Neural crest cell (in vitro differentiated cells): ENCODE results near the gene CYP2W1. TPM values are rescaled to one million over a fixed set of nuclear protein-coding genes. Genes with fewer than 3 reads are reported as not detected.
"Not testable (repeated sequence)": the region's sequence is repeated elsewhere in the genome, so short reads cannot be mapped to it uniquely, and the experiment has no call there.

Experiments used
- DNase-seq: peaks from one replicate; pipeline ENCODE4 v3.0.0; 2021; ENCODE audit warnings: low read depth, mixed read lengths, low spot score
- H3K27ac Mint-ChIP-seq: one replicate; pipeline ENCODE4 v1.8.0; 2021; ENCODE audit warnings: mild to moderate bottlenecking, mixed read lengths; ENCODE audit not compliant: unreplicated experiment
- H3K27me3 Mint-ChIP-seq: 2 replicates; pipeline ENCODE4 v1.8.0; 2021; ENCODE audit warnings: low read depth, mild to moderate bottlenecking, mixed read lengths
- H3K36me3 Mint-ChIP-seq: 2 replicates; pipeline ENCODE4 v1.8.0; 2021; ENCODE audit warnings: low read depth, mild to moderate bottlenecking, mixed read lengths
- H3K4me1 Mint-ChIP-seq: 2 replicates; pipeline ENCODE4 v1.8.0; 2021; ENCODE audit warnings: mixed read lengths
- H3K4me3 Mint-ChIP-seq: one replicate; pipeline ENCODE4 v1.8.0; 2021; ENCODE audit warnings: mild to moderate bottlenecking, mixed read lengths
- H3K9me3 Mint-ChIP-seq: 2 replicates; pipeline ENCODE4 v1.8.0; 2021; ENCODE audit warnings: mixed read lengths
- total RNA-seq: library from RNA; stranded (reverse); gene quantifications from 2 replicates; pipeline ENCODE4 v1.2.1, GENCODE V29; 2021
- TF ChIP-seq, protein P1 (sequence below): fragments of 200-600 bp; sonication (generic); conservative IDR thresholded peaks from 2 replicates; pipeline ENCODE4 v1.5.0; 2021; ENCODE audit warnings: antibody characterized with exemption, mild to moderate bottlenecking

Gene CYP2W1
- total RNA-seq, 1 donor from 2014 or later, result not detected

DNA sequence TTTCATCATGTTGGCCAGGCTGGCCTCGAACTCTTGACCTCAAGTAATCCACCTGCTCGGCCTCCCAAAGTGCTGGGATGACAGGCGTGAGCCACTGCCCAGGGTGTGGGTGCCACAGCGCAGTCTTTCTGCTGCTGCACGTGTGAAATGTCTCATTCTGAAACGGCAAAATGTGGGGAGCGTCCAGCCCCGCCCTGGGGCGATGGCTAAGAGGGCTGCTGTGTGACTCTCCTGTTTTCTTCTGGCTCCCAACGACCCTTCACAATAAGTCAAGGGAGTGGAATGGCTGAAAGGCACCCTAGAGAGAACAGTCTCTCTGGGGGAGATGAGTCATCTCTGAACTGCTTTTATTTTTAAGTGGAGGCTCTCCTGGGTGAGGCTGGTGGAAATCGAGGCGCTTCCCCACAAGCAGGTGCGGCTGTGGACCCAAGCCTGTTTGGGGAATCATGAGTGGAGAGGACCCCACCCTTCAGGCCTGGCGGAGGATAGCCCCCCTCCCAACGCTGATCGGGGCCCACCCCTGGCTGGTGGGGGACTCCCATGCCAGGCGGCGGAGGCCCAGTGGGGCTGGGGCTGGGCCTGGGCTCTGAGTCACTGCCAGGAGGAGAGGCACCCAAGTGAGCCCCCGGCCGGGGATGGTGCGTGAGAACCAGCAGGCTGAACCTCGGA, 46.5 kb upstream of the CYP2W1 start:
- H3K36me3 Mint-ChIP-seq, result no peaks in the 10 kb centered on the region
- H3K9me3 Mint-ChIP-seq, result peaks cover 6% of the 10 kb centered on the region
- H3K27me3 Mint-ChIP-seq, result peaks cover 22% of the 10 kb centered on the region
- H3K4me1 Mint-ChIP-seq, result no peaks in the 10 kb centered on the region
- H3K27ac Mint-ChIP-seq, result no peak overlapping the region
- H3K4me3 Mint-ChIP-seq, result no peak overlapping the region
- no peak for DNase-seq
- TF ChIP-seq, protein P1, sequence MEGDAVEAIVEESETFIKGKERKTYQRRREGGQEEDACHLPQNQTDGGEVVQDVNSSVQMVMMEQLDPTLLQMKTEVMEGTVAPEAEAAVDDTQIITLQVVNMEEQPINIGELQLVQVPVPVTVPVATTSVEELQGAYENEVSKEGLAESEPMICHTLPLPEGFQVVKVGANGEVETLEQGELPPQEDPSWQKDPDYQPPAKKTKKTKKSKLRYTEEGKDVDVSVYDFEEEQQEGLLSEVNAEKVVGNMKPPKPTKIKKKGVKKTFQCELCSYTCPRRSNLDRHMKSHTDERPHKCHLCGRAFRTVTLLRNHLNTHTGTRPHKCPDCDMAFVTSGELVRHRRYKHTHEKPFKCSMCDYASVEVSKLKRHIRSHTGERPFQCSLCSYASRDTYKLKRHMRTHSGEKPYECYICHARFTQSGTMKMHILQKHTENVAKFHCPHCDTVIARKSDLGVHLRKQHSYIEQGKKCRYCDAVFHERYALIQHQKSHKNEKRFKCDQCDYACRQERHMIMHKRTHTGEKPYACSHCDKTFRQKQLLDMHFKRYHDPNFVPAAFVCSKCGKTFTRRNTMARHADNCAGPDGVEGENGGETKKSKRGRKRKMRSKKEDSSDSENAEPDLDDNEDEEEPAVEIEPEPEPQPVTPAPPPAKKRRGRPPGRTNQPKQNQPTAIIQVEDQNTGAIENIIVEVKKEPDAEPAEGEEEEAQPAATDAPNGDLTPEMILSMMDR, result no peak

DNA sequence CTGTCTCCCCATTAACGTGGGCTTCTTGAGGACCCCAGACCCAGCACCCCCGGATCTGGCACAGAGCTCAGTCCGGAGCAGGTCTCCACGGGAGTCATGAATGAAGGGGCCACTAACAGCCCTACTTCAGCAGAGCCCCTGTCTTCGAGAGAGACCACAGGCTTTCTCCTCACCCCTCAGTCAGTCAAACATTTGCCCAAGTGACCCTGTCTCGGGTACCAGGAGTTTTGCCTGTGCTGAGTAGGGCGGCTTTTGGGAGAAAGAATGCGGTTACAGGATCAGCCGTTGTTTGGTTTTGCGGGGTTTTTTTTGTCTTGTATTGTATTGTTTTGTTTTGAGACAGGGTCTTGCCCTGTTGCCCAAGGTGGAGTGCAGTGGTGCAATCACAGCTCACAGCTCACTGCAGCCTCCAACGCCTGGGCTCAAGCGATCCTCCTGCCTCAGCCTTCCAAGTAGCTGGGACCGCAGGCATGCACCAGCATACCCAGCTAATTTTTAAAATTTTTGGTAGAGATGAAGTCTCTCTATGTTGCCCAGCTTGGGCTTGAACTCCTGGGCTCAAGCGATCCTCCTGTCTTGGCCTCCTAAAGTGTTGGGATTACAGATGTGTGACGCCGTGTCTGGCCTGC, 45.0 kb upstream of the CYP2W1 start:
- no peak for DNase-seq
- Mint-ChIP-seq H3K36me3 (no peaks in the 10 kb centered on the region), H3K27me3 (peaks cover 29% of the 10 kb centered on the region), H3K27ac (no peak overlapping the region), H3K4me1 (no peaks in the 10 kb centered on the region), H3K9me3 (peaks cover 6% of the 10 kb centered on the region), H3K4me3 (no peak overlapping the region)
- TF ChIP-seq, protein P1, result no peak

DNA sequence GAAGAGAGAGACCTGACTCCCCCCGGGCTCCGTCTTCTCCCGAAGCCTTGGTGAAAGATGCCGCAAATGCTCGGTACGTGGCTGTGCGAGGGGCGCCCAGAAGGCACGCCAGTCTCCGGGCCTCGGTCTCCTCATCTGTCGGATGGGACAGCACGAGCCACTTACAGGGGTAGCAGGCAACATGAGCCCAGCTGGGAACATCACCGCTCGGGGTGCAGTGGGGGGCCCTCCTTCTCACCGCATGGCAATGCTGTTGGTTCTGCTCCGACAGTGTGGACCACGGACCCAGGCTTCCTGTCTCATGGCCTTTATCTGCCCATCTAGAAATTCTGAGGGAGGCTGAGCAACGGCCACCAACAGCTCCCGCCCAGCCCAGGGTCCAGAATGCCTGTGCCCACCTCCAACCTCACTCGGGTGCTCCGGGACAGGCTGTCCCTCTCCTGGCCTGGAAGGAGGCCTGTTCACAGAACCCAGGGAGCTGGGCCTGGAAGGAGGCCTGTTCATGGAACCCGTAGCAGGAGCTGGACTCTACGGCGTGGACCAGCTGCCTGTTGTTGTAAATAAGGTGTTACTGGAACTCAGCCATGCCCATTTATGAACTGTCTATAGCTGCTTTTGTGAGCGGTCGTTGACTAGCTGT, 44.3 kb upstream of the CYP2W1 start:
- Mint-ChIP-seq H3K4me3 (no peak overlapping the region), H3K27ac (no peak overlapping the region), H3K9me3 (peaks cover 6% of the 10 kb centered on the region), H3K36me3 (no peaks in the 10 kb centered on the region), H3K27me3 (peaks cover 29% of the 10 kb centered on the region), H3K4me1 (no peaks in the 10 kb centered on the region)
- no peak for DNase-seq
- TF ChIP-seq, protein P1, result no peak

DNA sequence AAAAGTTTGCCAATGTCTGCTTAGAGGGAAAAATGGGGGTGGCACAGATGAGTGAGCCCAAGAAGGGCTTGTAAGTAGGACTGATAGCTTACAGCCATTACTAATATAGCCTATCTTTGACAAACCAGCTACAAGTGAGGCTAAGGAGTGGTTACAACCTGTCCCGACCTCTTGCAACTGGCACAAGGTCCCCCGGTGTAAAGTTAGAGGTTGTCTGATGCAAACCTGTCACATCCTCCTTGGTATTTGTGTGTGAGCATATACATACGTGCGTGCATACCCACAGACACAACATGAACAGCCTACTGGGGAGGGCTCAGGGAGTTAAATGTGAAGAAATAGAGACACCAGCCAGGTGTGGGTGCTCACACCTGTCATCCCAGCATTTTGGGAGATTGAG, 43.1 kb upstream of the CYP2W1 start:
- peaks cover 32% of the 10 kb centered on the region for H3K27me3 Mint-ChIP-seq
- H3K4me1 Mint-ChIP-seq, result no peaks in the 10 kb centered on the region
- TF ChIP-seq, protein P1, result no peak
- no peak overlapping the region for H3K27ac Mint-ChIP-seq
- H3K4me3 Mint-ChIP-seq, result no peak overlapping the region
- H3K9me3 Mint-ChIP-seq, result peaks cover 6% of the 10 kb centered on the region
- H3K36me3 Mint-ChIP-seq, result no peaks in the 10 kb centered on the region
- DNase-seq, result no peak

DNA sequence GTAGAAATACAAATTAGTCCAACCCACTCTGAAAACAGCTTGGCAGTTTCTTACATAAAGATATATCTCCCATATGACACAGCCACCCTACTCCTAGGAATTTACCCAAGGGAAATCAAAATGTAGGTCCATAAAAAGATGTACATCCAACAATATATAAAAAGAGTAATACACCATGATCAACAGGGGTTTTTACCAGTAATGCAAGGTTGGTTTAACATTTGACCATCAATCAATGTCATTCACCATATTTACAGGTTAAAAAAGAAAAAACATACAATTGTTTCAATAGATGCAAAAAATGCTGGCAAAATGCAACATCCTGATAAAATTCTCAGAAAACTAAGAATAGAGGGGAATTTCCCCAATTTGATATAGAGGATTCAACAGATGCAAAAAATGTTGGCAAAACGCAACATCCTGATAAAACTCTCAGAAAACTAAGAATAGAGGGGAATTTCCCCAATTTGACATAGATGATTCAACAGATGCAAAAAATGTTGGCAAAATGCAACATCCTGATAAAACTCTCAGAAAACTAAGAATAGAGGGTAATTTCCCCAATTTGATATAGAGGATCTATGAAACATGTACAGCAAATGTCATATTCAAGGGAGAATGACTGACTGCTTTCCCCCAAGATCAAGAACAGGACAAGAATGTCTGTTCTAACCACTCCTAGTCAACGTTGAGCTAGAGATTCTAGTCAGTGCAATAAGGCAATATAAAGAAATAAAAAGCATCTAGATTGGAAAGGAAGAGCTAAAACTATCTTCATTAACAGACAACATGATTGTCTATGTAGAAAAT, 42.2 kb upstream of the CYP2W1 start:
- Mint-ChIP-seq H3K9me3 (peaks cover 6% of the 10 kb centered on the region), H3K27ac (no peak overlapping the region), H3K4me1 (no peaks in the 10 kb centered on the region), H3K27me3 (peaks cover 33% of the 10 kb centered on the region), H3K36me3 (no peaks in the 10 kb centered on the region), H3K4me3 (no peak overlapping the region)
- TF ChIP-seq, protein P1, result no peak
- no peak for DNase-seq

DNA sequence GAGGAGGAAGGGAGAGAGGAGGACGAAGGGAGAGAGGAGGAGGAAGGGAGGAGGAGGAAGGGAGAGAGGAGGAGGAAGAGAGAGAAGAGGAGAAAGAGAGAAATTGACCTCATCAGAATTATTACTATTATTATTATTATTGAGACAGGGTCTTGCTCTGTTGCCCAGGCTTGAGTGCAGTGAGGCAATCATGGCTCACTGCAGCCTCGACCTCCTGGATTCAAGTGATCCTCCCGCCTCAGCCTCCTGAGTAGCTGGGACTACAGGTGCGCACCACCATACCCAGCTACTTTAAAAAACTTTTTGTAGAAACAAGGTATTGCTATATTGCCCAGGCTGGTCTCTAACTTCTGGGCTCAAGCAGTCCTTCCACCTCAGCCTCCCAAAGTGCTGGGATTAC, 39.2 kb upstream of the CYP2W1 start:
- H3K4me1 Mint-ChIP-seq, H3K9me3 Mint-ChIP-seq, H3K27ac Mint-ChIP-seq, H3K4me3 Mint-ChIP-seq, H3K36me3 Mint-ChIP-seq, DNase-seq: not testable (repeated sequence)
- H3K27me3 Mint-ChIP-seq, result peaks cover 32% of the 10 kb centered on the region
